Measurements from ENCODE around the gene PLXDC2.

DNA sequence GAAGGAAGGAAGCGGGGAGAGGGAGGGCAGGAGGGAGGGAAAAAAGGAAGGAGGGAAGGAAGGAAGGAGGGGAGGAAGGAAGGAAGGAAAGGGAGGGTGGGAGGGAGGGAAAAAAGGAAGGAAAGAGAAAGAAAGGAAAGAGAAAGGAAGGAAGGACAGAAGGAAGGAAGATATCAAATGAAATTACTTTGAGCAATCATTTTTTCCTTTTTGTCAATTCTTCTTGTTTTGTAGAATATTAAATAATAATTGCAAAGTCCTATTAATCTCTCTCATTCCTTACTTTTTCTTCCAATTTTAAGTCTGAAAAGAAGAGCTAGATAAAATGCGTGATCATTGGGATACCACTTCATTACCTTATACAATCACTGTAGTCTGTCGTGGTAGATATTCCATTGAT, 117.5 kb downstream of the PLXDC2 start:
- TF ChIP-seq, protein P1, sequence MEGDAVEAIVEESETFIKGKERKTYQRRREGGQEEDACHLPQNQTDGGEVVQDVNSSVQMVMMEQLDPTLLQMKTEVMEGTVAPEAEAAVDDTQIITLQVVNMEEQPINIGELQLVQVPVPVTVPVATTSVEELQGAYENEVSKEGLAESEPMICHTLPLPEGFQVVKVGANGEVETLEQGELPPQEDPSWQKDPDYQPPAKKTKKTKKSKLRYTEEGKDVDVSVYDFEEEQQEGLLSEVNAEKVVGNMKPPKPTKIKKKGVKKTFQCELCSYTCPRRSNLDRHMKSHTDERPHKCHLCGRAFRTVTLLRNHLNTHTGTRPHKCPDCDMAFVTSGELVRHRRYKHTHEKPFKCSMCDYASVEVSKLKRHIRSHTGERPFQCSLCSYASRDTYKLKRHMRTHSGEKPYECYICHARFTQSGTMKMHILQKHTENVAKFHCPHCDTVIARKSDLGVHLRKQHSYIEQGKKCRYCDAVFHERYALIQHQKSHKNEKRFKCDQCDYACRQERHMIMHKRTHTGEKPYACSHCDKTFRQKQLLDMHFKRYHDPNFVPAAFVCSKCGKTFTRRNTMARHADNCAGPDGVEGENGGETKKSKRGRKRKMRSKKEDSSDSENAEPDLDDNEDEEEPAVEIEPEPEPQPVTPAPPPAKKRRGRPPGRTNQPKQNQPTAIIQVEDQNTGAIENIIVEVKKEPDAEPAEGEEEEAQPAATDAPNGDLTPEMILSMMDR (conservative IDR thresholded peaks at IDR 0.05; ENCODE audit: low read depth, low read length): no peak
- no peak for TF ChIP-seq EZH2 (IDR thresholded peaks at IDR 0.05; ENCODE audit: low read length, unreplicated experiment)
- TF ChIP-seq EZH2phosphoT487 (IDR thresholded peaks at IDR 0.05; ENCODE audit: borderline replicate concordance, low read length): no peak
